Parathyroid adenoma (tissue), 2 donors: Measurements from ENCODE around the gene FUOM.

Experiments
- H2AFZ ChIP-seq: fragments of 300-600 bp; sonication (generic); one replicate; pipeline ENCODE4 v1.7.0; 2017; ENCODE audit warnings: antibody characterized with exemption, mild to moderate bottlenecking
- H3K27ac ChIP-seq: fragments of 300-600 bp; sonication (generic); one replicate; pipeline ENCODE4 v1.7.0; 2017
- H3K27me3 ChIP-seq: fragments of 300-600 bp; sonication (generic); one replicate; pipeline ENCODE4 v1.7.0; 2017; ENCODE audit warnings: low read length; ENCODE audit not compliant: control insufficient read depth, insufficient read depth
- H3K36me3 ChIP-seq: fragments of 300-600 bp; sonication (generic); one replicate; pipeline ENCODE4 v1.7.0; 2017; ENCODE audit warnings: low read length; ENCODE audit not compliant: control insufficient read depth, insufficient read depth
- H3K4me1 ChIP-seq: fragments of 300-600 bp; sonication (generic); one replicate; pipeline ENCODE4 v1.7.0; 2017; ENCODE audit warnings: control low read depth
- H3K4me2 ChIP-seq: fragments of 300-600 bp; sonication (generic); one replicate; pipeline ENCODE4 v1.7.0; 2017; ENCODE audit warnings: low read length
- H3K4me3 ChIP-seq: fragments of 300-600 bp; sonication (generic); one replicate; pipeline ENCODE4 v1.7.0; 2017; ENCODE audit warnings: low read depth, low read length
- H3K79me2 ChIP-seq: fragments of 300-600 bp; sonication (generic); one replicate; pipeline ENCODE4 v1.7.0; 2017; ENCODE audit warnings: control low read depth
- H3K9ac ChIP-seq: fragments of 300-600 bp; sonication (generic); one replicate; pipeline ENCODE4 v1.7.0; 2017; ENCODE audit warnings: mild to moderate bottlenecking
- H3K9me3 ChIP-seq: fragments of 300-600 bp; sonication (generic); one replicate; pipeline ENCODE4 v1.7.0; 2017; ENCODE audit warnings: low read length; ENCODE audit not compliant: control insufficient read depth
- TF ChIP-seq, protein P1 (sequence below): fragments of 300-600 bp; sonication (generic); IDR thresholded peaks from one replicate; pipeline ENCODE4 v1.7.0; 2017; ENCODE audit warnings: antibody characterized with exemption, mild to moderate bottlenecking
- donor health status: primary hyperparathyroidism.

The FUOM gene

DNA sequence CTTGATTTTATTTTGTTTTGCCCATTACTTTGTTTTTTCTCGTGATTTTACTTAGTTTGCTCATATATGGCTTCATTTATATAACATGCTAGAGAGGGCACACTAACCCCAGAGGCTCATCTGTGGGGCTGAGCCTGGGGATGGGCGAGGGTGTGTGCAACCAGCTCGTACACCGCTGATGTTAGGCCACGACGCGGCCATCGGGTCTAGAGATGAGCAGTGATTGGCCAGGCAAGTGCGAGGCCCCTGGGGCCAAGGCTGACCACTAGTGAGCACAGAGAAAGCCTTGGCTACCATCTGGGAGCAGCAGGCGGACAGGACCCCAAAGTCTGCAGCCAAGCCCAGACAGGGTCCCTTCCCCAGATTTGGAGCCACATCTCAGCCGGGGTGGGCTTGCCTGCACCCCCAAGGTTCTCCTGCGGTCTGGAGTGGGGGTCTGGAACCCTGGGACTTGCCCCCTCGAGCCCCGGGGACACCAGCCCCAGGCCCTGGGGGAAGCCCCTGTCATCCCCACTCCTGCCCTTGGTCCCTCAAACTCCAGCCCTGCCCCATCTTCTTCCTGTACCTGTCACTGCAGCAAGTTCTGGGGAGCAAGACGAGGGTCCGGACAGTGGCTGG is 3.7 kb downstream of the FUOM start:
- no peaks in the 10 kb centered on the region for H3K4me1 ChIP-seq
- H3K4me2 ChIP-seq, result no peak overlapping the region
- TF ChIP-seq, protein P1, sequence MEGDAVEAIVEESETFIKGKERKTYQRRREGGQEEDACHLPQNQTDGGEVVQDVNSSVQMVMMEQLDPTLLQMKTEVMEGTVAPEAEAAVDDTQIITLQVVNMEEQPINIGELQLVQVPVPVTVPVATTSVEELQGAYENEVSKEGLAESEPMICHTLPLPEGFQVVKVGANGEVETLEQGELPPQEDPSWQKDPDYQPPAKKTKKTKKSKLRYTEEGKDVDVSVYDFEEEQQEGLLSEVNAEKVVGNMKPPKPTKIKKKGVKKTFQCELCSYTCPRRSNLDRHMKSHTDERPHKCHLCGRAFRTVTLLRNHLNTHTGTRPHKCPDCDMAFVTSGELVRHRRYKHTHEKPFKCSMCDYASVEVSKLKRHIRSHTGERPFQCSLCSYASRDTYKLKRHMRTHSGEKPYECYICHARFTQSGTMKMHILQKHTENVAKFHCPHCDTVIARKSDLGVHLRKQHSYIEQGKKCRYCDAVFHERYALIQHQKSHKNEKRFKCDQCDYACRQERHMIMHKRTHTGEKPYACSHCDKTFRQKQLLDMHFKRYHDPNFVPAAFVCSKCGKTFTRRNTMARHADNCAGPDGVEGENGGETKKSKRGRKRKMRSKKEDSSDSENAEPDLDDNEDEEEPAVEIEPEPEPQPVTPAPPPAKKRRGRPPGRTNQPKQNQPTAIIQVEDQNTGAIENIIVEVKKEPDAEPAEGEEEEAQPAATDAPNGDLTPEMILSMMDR, result no peak

DNA sequence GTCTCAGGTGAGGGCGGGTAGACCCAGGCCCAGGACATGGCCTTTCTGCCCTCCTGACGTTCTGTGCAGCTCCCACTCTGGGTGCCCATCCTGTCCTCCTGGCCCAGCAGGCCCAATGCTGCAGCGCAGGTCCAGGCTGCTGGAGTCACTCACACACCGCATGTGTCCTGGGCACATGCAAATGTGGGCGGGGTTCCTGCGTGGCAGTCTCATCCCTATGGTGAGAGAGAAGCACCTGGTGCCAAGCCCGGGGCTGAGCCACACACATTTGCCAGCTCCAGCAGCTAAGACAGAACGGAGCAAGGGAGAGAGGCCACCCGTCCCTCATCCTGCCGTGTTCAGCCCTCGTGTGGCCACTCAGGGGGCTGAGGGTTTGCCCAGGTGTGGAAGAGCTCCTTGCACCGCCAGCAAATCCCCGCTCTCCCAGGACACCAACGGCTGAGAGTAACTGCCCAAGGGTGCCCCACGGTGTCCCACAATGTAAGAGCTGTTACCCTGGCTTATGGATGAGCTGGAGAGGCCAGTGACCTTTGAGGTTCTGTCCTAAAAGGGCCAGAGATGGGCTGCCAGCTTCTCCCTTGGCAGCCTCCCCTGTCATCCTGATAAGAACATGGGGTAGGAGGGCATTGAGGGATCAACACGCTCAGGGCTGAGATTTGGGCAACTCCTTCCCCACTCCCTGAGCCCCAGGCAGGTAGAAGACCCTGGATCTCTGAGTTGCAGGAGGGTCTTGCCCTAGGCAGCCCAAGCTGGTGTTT is 4.4 kb downstream of the FUOM start:
- H3K9me3 ChIP-seq, result no peaks in the 10 kb centered on the region
- no peaks in the 10 kb centered on the region for H3K27me3 ChIP-seq
- no peak overlapping the region for H3K27ac ChIP-seq
- H2AFZ ChIP-seq, result no peak overlapping the region
- no peaks in the 10 kb centered on the region for H3K36me3 ChIP-seq
- H3K4me2 ChIP-seq, result no peak overlapping the region
- H3K4me3 ChIP-seq, result no peak overlapping the region
- TF ChIP-seq, protein P1, result no peak
- H3K4me1 ChIP-seq, result no peaks in the 10 kb centered on the region
- H3K79me2 ChIP-seq, result no peaks in the 10 kb centered on the region
- H3K9ac ChIP-seq, result no peak overlapping the region

More for the DNA sequence above, 3.7 kb downstream of the FUOM start:
- Histone ChIP-seq H3K9me3 (no peaks in the 10 kb centered on the region), H3K9ac (no peak overlapping the region), H3K4me3 (no peak overlapping the region), H3K27me3 (no peaks in the 10 kb centered on the region), H3K27ac (no peak overlapping the region), H3K36me3 (no peaks in the 10 kb centered on the region), H2AFZ (no peak overlapping the region), H3K79me2 (no peaks in the 10 kb centered on the region)

DNA sequence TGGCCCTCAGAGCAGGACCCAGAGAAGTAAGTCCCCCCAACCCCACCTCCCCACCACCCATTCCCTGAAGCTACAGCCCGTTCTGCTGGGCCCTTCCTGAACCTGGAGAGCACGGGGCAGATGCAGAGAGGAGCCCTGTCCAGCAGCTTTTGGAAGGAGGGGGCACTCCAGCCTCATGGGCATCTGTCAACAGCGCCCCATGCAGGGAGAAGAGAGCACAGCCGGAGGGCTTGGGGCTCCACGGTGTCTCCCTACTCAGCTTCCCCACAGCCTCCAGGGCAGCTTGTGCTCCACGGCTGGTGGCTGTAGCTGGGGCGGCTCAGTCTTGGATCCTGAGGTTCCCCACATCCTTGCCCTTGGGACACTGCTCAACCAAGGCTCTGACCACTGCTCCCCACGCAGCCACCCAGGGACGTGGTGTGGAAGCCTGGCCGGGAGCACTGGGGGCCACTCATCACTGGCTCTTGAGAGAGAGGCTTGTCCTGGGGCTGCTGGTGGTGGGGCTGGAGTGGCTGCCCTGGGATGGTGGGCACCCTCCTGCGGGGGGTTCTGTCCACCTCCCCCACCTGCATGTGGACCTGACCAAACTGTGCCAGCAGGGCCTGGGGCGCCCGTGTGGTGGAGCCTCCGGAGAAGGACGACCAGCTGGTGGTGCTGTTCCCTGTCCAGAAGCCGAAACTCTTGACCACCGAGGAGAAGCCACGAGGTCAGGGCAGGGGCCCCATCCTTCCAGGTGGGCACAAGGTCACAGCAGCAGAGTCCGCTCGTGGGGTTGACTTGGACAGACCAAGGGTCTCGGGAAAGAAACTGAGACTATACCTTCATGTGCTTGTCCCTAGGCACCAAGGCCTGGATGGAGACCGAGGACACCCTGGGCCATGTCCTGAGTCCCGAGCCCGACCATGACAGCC is 6.2 kb downstream of the FUOM start:
- H3K36me3 ChIP-seq, result no peaks in the 10 kb centered on the region
- H3K79me2 ChIP-seq, result no peaks in the 10 kb centered on the region
- TF ChIP-seq, protein P1, result no peak
- no peak overlapping the region for H3K4me3 ChIP-seq
- H3K27ac ChIP-seq, result no peak overlapping the region
- H2AFZ ChIP-seq, result no peak overlapping the region
- H3K4me2 ChIP-seq, result no peak overlapping the region
- no peaks in the 10 kb centered on the region for H3K9me3 ChIP-seq
- no peak overlapping the region for H3K9ac ChIP-seq
- H3K27me3 ChIP-seq, result no peaks in the 10 kb centered on the region
- H3K4me1 ChIP-seq, result no peaks in the 10 kb centered on the region

DNA sequence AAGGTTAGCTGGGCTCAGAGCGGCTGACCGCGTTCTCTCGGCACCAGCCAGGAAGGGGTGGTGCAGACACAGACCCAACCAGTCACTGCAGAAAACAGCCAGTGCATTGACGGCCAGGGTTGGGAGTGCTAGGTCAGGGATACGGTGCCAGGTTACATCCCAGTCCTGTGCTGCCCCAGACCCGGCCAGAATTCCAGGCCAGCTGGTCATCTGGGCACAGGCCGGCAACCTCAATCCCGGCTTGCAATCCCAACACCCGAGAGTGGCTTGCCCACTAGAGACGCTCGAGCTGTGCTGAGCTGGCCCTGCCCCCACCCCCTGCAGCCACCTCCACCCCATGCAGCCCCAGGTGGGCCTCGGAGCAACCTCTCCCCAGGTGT is 6.9 kb downstream of the FUOM start:
- Histone ChIP-seq H3K9me3 (no peaks in the 10 kb centered on the region), H3K9ac (no peak overlapping the region), H3K4me2 (no peak overlapping the region), H3K4me3 (no peak overlapping the region), H3K4me1 (no peaks in the 10 kb centered on the region), H3K79me2 (no peaks in the 10 kb centered on the region), H3K27ac (no peak overlapping the region), H2AFZ (no peak overlapping the region), H3K36me3 (no peaks in the 10 kb centered on the region), H3K27me3 (no peaks in the 10 kb centered on the region)
- TF ChIP-seq, protein P1, result no peak
